HG03060 (cell line): Measurements from ENCODE around the gene METTL6.
A peak's percentile ranks its signal among the peaks of the same experiment; 100 is the strongest.
"Not testable (repeated sequence)": the region's sequence is repeated elsewhere in the genome, so short reads cannot be mapped to it uniquely, and the experiment has no call there.

ENCODE experiments used
- ATAC-seq: cut with Tn5 transposase; IDR thresholded peaks from one replicate; pipeline ENCODE4 v1.9.1; 2021; ENCODE audit warnings: low read depth, moderate number of reproducible peaks; ENCODE audit not compliant: unreplicated experiment

The METTL6 gene

GRCh38 chr3:15405448-15406050, 21.8 kb downstream of the METTL6 start:
- ATAC-seq: no peak

- no peak for ATAC-seq
Observed at GRCh38 chr3:15404767-15405166, 22.6 kb downstream of the METTL6 start.

- no peak for ATAC-seq
Observed at GRCh38 chr3:15403965-15404364, 23.4 kb downstream of the METTL6 start.

GRCh38 chr3:15403495-15403894, 23.8 kb downstream of the METTL6 start:
- no peak for ATAC-seq

- ATAC-seq: no peak
Observed at GRCh38 chr3:15401936-15402335, 25.4 kb downstream of the METTL6 start.

GRCh38 chr3:15399970-15400369, 27.4 kb downstream of the METTL6 start:
- no peak for ATAC-seq

GRCh38 chr3:15398731-15399133, 28.6 kb downstream of the METTL6 start:
- not testable (repeated sequence) for ATAC-seq

- ATAC-seq: not testable (repeated sequence)
Observed at GRCh38 chr3:15393252-15393651, 34.1 kb downstream of the METTL6 start.

GRCh38 chr3:15391007-15391406, 36.3 kb downstream of the METTL6 start:
- no peak for ATAC-seq

GRCh38 chr3:15390460-15390859, 36.9 kb downstream of the METTL6 start:
- no peak for ATAC-seq

- not testable (repeated sequence) for ATAC-seq
Observed at GRCh38 chr3:15388335-15388734, 39.0 kb downstream of the METTL6 start.

GRCh38 chr3:15387735-15388134, 39.6 kb downstream of the METTL6 start:
- ATAC-seq: no peak

GRCh38 chr3:15387171-15387581, 40.2 kb downstream of the METTL6 start:
- ATAC-seq: no peak

- ATAC-seq: not testable (repeated sequence)
Observed at GRCh38 chr3:15386654-15386955, 40.7 kb downstream of the METTL6 start.

GRCh38 chr3:15385901-15386653, 41.3 kb downstream of the METTL6 start:
- ATAC-seq: no peak

- ATAC-seq: not testable (repeated sequence)
Observed at GRCh38 chr3:15385238-15385695, 42.1 kb downstream of the METTL6 start.

- peak; percentile 75 for ATAC-seq
Observed at GRCh38 chr3:15384510-15385237, 42.7 kb downstream of the METTL6 start.

- ATAC-seq: no peak
Observed at GRCh38 chr3:15382405-15382923, 44.9 kb downstream of the METTL6 start.

- no peak for ATAC-seq
Observed at GRCh38 chr3:15380980-15381890, 46.1 kb downstream of the METTL6 start.
